ENCODE measurements around the gene ERBB4. TPM values are rescaled to one million over a fixed set of nuclear protein-coding genes. Genes with fewer than 3 reads are reported as not detected.

ERBB4 gene
- total and polyA plus RNA-seq, 10 of the 15 experiments (the other 5 are each of a cell fraction or from before 2014, with no cell fraction given): under 0.01 to 0.23 (median 0.01) TPM; not detected in 4

DNA sequence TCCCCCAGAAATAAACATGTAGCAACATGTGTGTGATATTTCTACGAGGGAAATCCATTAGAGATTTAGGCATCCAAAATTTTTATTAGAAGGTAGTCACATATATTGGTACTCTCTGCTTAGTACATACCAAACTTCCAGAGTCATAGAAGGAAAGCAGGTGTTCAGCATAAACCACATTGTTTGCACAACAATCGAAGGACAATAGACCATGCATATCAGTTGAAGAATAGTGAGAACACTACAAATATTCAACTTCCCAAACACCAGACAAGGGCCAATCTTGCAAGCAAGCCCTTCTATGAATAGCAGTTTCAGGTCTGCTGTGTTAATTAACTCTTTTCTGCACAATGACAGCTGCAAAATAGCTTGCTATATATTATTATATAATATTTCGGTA lies 702.2 kb downstream of the ERBB4 start:
- Histone ChIP-seq H3K4me1 (ENCODE audit: control insufficient read depth, insufficient read depth, low read length) (no peaks in the 10 kb centered on the region), H3K4me2 (ENCODE audit: control insufficient read depth, insufficient read depth) (no peak overlapping the region), H2AFZ (ENCODE audit: control insufficient read depth, low read depth, low read length) (no peak overlapping the region), H4K20me1 (ENCODE audit: control insufficient read depth, insufficient read depth) (no peaks in the 10 kb centered on the region), H3K4me3 (no peak overlapping the region), H3K27ac (ENCODE audit: control insufficient read depth, insufficient read depth) (no peak overlapping the region), H3K9ac (ENCODE audit: control insufficient read depth, insufficient read depth, low read length) (no peak overlapping the region), H3K79me2 (ENCODE audit: control insufficient read depth, insufficient read depth, low read length) (no peaks in the 10 kb centered on the region), H3K9me3 (replicated peaks; ENCODE audit: control insufficient read depth, insufficient read depth, low read length) (no peaks in the 10 kb centered on the region), H3K27me3 (replicated peaks in 1 of 2; ENCODE audit: control insufficient read depth in 2 of 2, insufficient read depth in 2 of 2, low read length in 1 of 2) (no peaks in the 10 kb centered on the region), H3K36me3 (ENCODE audit: control insufficient read depth in 2 of 2, insufficient read depth in 2 of 2, low read length in 1 of 2) (no peaks in the 10 kb centered on the region)
- intact Hi-C loops (cut with micrococcal nuclease; ENCODE audit: unreplicated experiment): no loop called here
- RAD21 ChIA-PET (ENCODE audit: unreplicated experiment): no interaction called here
- TF ChIP-seq, protein P1, sequence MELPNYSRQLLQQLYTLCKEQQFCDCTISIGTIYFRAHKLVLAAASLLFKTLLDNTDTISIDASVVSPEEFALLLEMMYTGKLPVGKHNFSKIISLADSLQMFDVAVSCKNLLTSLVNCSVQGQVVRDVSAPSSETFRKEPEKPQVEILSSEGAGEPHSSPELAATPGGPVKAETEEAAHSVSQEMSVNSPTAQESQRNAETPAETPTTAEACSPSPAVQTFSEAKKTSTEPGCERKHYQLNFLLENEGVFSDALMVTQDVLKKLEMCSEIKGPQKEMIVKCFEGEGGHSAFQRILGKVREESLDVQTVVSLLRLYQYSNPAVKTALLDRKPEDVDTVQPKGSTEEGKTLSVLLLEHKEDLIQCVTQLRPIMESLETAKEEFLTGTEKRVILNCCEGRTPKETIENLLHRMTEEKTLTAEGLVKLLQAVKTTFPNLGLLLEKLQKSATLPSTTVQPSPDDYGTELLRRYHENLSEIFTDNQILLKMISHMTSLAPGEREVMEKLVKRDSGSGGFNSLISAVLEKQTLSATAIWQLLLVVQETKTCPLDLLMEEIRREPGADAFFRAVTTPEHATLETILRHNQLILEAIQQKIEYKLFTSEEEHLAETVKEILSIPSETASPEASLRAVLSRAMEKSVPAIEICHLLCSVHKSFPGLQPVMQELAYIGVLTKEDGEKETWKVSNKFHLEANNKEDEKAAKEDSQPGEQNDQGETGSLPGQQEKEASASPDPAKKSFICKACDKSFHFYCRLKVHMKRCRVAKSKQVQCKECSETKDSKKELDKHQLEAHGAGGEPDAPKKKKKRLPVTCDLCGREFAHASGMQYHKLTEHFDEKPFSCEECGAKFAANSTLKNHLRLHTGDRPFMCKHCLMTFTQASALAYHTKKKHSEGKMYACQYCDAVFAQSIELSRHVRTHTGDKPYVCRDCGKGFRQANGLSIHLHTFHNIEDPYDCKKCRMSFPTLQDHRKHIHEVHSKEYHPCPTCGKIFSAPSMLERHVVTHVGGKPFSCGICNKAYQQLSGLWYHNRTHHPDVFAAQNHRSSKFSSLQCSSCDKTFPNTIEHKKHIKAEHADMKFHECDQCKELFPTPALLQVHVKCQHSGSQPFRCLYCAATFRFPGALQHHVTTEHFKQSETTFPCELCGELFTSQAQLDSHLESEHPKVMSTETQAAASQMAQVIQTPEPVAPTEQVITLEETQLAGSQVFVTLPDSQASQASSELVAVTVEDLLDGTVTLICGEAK (IDR thresholded peaks at IDR 0.05; ENCODE audit: borderline replicate concordance): no peak
- TF ChIP-seq NR2C1 (IDR thresholded peaks at IDR 0.05) (no peak), ZNF207 (IDR thresholded peaks at IDR 0.05; ENCODE audit: borderline replicate concordance) (no peak)
- SMC1A ChIA-PET (ENCODE audit: uncharacterized antibody, unreplicated experiment): interaction anchor here (1.0 kb wide), 1 partner anchor 10 kb away, joined by 3 read pairs; no protein-coding TSS in a partner anchor
- 0% methylated on average over 3 of the region's 3 CpGs for whole genome bisulfite sequencing (ENCODE audit: insufficient coverage, insufficient replicate concordance, low lambda C conversion rate, missing lambda C conversion rate)
- DNase-seq (ENCODE audit: low read depth, low spot score) (no peak), FAIRE-seq (no peak), ATAC-seq (no peak)
- in situ Hi-C loops (cut with MboI): no loop called here
- no TSS peak for BruUV-seq (replicated peaks)
- POLR2A ChIA-PET: no interaction called here
- CTCF ChIA-PET: interaction anchor here (0.7 kb wide), 1 partner anchor 584 kb away, joined by 3 read pairs; no protein-coding TSS in a partner anchor
